Transverse colon (tissue), 4 donors: ENCODE data around the gene GDPGP1. TPM values are rescaled to one million over a fixed set of nuclear protein-coding genes. Genes with fewer than 3 reads are reported as not detected.

Experiments
- DNase-seq: peaks from one replicate; pipeline ENCODE4 v3.0.0-alpha.2; 2019
- H3K27ac ChIP-seq, 4 donors: fragments of 200-600 bp; sonication (generic); 2 replicates each; pipeline ENCODE4 v1.5.1; 2016 to 2018; ENCODE audit warnings: inconsistent platforms in 4 of 4
- H3K27me3 ChIP-seq: fragments of 200-600 bp; sonication (generic); 2 replicates; pipeline ENCODE4 v1.5.1; 2017; ENCODE audit warnings: inconsistent platforms
- H3K36me3 ChIP-seq, 4 donors: fragments of 200-600 bp; sonication (generic); 2 replicates each; pipeline ENCODE4 v1.5.1; 2017 to 2019; ENCODE audit warnings: inconsistent platforms in 4 of 4
- H3K4me1 ChIP-seq, 4 donors: fragments of 200-600 bp; sonication (generic); 2 replicates each; pipeline ENCODE4 v1.5.1; 2017 to 2020; ENCODE audit warnings: inconsistent platforms in 4 of 4
- H3K4me3 ChIP-seq, 4 donors: fragments of 200-600 bp; sonication (generic); 1 replicate in 1 of 4; 2 replicates in 3 of 4; pipeline versions ENCODE4 v1.5.1 to v1.6.1; 2017 to 2019; ENCODE audit warnings: inconsistent platforms in 4 of 4
- H3K9me3 ChIP-seq, 2 donors: fragments of 200-600 bp; sonication (generic); 2 replicates each; pipeline ENCODE4 v1.5.1; 2017 to 2019; ENCODE audit warnings: inconsistent platforms in 2 of 2
- CTCF ChIP-seq, 5 experiments: fragments of 200-600 bp in 3 of 5; fragments of 450-650 bp in 2 of 5; sonication (generic) in 3 of 5; IDR thresholded peaks; 1 replicate in 2 of 5; 2 replicates in 3 of 5; pipeline ENCODE4 v1.5.1; 2016 to 2017; ENCODE audit warnings: antibody characterized with exemption in 5 of 5, inconsistent platforms in 3 of 5, mild to moderate bottlenecking in 2 of 5, moderate library complexity in 1 of 5
- EP300 ChIP-seq: sonication (generic); formaldehyde crosslinking; IDR thresholded peaks from one replicate; pipeline ENCODE4 v1.6.1; 2017; ENCODE audit warnings: antibody characterized with exemption, low read depth
- POLR2A ChIP-seq: fragments of 450-650 bp; IDR thresholded peaks from one replicate; pipeline ENCODE4 v1.6.1; 2016; ENCODE audit warnings: antibody characterized with exemption, mild to moderate bottlenecking, moderate library complexity
- POLR2AphosphoS5 ChIP-seq, 3 donors: sonication (generic); formaldehyde crosslinking; IDR thresholded peaks; one replicate each; pipeline ENCODE4 v1.6.1; 2016; ENCODE audit warnings: antibody characterized with exemption in 3 of 3
- WGBS, 2 donors: methylation state at CpG; one replicate each; pipeline ENCODE4 v1.1.5; 2018; ENCODE audit warnings: low coverage in 1 of 2; 5-methylcytosine and 5-hydroxymethylcytosine counted together
- in situ Hi-C, 4 donors: fragments of 200-750 bp; cut with MboI; loops; one replicate each; pipeline versions ENCODE4 v1.15.0 to v1.15.1; 2017; ENCODE audit warnings: low sequenced_read_pairs in 3 of 4, low pct_ligation_motif_present in 1 of 4, low pct_unique_long_range_greater_than_20kb in 1 of 4
- intact Hi-C: fragments of 100-400 bp; cut with DNase I; formaldehyde crosslinking; loops from one replicate; pipeline ENCODE4 v1.15.1; 2023; ENCODE audit warnings: low total_unique reads
- total RNA-seq, 4 donors: library from RNA; depleted of rRNA; stranded (reverse); fragments of >200 nt; gene quantifications; one replicate each; pipeline ENCODE4 v1.1.0, GENCODE V29; 2016

GDPGP1 gene
- total RNA-seq, 4 donors from 2014 or later = 6.8 to 28.8 (median 21.3) TPM

- DNase-seq = no peak
- 78 to 85% methylated on average over 5 of the region's 5 CpGs for WGBS, 2 donors
- Histone ChIP-seq H3K9me3 (no peaks in the 10 kb centered on the region), H3K4me1 (peaks cover 10 to 23% (median 15%) of the 10 kb centered on the region in 4 donors), H3K27me3 (no peaks in the 10 kb centered on the region), H3K36me3 (no peaks in the 10 kb centered on the region), H3K4me3 (no peak overlapping the region), H3K27ac (peak overlapping the region in 2 of 4 donors; percentile 26 to 31)
- in situ Hi-C loops (no loop called here), intact Hi-C loops (no loop called here)
- TF ChIP-seq POLR2AphosphoS5 (IDR thresholded peaks at IDR 0.05) = no peak
- TF ChIP-seq POLR2A = no peak
Measured at GRCh38 chr15:90261811-90262210, 27.8 kb downstream of the GDPGP1 start.

- intact Hi-C loops = no loop called here
- 70 to 84% methylated on average over 2 to 5 of the region's 5 CpGs for WGBS, 2 donors
- no peak for DNase-seq
Measured at GRCh38 chr15:90262426-90262825, 28.4 kb downstream of the GDPGP1 start.

GRCh38 chr15:90264671-90265070, 30.7 kb downstream of the GDPGP1 start:
- Histone ChIP-seq H3K36me3 (peaks cover 0 to 6% (median 2%) of the 10 kb centered on the region in 4 donors), H3K4me3 (peak overlapping the region; percentile 59 to 78 (median 70)), H3K4me1 (peaks cover 32 to 50% (median 39%) of the 10 kb centered on the region in 4 donors), H3K27me3 (no peaks in the 10 kb centered on the region), H3K27ac (peak overlapping the region; percentile 95 to 99 (median 98)), H3K9me3 (no peaks in the 10 kb centered on the region)
- in situ Hi-C loops (no loop called here), intact Hi-C loops (no loop called here)
- peak; percentile 73 for DNase-seq
- 28% methylated on average over 4 of the region's 4 CpGs; no CpG with 5 or more reads in 1 of the 2 donors for WGBS, 2 donors
- TF ChIP-seq POLR2A (no peak), CTCF (IDR thresholded peaks at IDR 0.05) (no peak), POLR2AphosphoS5 (IDR thresholded peaks at IDR 0.05) (peak in 2 of 3 donors; percentile 75 to 83), EP300 (no peak)

More at GRCh38 chr15:90262426-90262825, 28.4 kb downstream of the GDPGP1 start:
- H3K36me3 ChIP-seq = no peaks in the 10 kb centered on the region
- TF ChIP-seq POLR2AphosphoS5 (IDR thresholded peaks at IDR 0.05) (no peak), EP300 (no peak), POLR2A (no peak), CTCF (IDR thresholded peaks at IDR 0.05) (no peak)
- H3K9me3 ChIP-seq = no peaks in the 10 kb centered on the region
- in situ Hi-C loops = no loop called here
- H3K4me3 ChIP-seq = no peak overlapping the region
- H3K27me3 ChIP-seq = no peaks in the 10 kb centered on the region
- H3K4me1 ChIP-seq = peaks cover 17 to 30% (median 21%) of the 10 kb centered on the region in 4 donors
- peak overlapping the region in 2 of 4 donors; percentile 26 to 31 for H3K27ac ChIP-seq

GRCh38 chr15:90265271-90266060, 31.5 kb downstream of the GDPGP1 start, which contains the start of gene NGRN:
Gene NGRN, plus strand, starts transcription at chr15:90265672. Its CDS starts 41 bp downstream, at chr15:90265713.
- H3K4me3 ChIP-seq = peak within 1 kb of the TSS; percentile 59 to 78 (median 70)
- TF ChIP-seq EP300 (no peak), POLR2A (peak; percentile 91), POLR2AphosphoS5 (IDR thresholded peaks at IDR 0.05) (peak; percentile 91 to 97 (median 94)), CTCF (IDR thresholded peaks at IDR 0.05) (no peak)
- H3K27ac ChIP-seq = peak within 1 kb of the TSS; percentile 95 to 99 (median 98)
- in situ Hi-C loops = no loop called here
- no peaks in the 10 kb centered on the region for H3K27me3 ChIP-seq
- peak; percentile 95 for DNase-seq
- WGBS, 2 donors = 0% methylated on average over 52 of the region's 59 CpGs; no CpG with 5 or more reads in 1 of the 2 donors
- H3K9me3 ChIP-seq = no peaks in the 10 kb centered on the region
- H3K4me1 ChIP-seq = peaks cover 32 to 56% (median 40%) of the 10 kb centered on the region in 4 donors
- intact Hi-C loops = no loop called here
- H3K36me3 ChIP-seq = peaks cover 0 to 11% (median 3%) of the 10 kb centered on the region in 4 donors
